ENCODE results near the gene BAIAP3. TPM values are rescaled to one million over a fixed set of nuclear protein-coding genes. Genes with fewer than 3 reads are reported as not detected.

BAIAP3 gene
- total and polyA plus RNA-seq, 2 experiments from 2014 or later = 5.2 to 13.0 TPM

DNA sequence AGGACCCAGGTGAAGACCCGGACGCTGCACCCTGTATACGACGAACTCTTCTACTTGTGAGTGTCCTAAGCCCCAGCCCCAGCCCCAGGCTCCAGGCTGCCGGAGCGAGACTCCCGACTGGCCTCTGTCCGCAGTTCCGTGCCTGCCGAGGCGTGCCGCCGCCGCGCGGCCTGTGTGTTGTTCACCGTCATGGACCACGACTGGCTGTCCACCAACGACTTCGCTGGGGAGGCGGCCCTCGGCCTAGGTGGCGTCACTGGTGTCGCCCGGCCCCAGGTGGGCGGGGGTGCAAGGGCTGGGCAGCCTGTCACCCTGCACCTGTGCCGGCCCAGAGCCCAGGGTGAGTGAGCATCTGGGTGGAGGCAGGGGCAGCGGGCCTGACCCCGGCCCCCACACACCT is 14.5 kb downstream of the BAIAP3 start:
- Mint-ChIP-seq H3K4me3 (no peak overlapping the region), H3K9me3 (peaks cover 3% of the 10 kb centered on the region), H3K27me3 (ENCODE audit: insufficient read depth, low read depth, poor library complexity) (peaks cover 33% of the 10 kb centered on the region), H3K27ac (no peak overlapping the region), H3K4me1 (peaks cover 11% of the 10 kb centered on the region), H3K36me3 (ENCODE audit: low read depth) (peaks cover 4% of the 10 kb centered on the region; the same call in 2 of the 3 replicates)
- ATAC-seq (no peak), DNase-seq (ENCODE audit: low spot score) (no peak)
- no peaks in the 10 kb centered on the region; the same call in 1 of the 2 replicates for H3F3A ChIP-seq (replicated peaks; ENCODE audit: low read depth)
- H3K36me3 ChIP-seq (ENCODE audit: insufficient read depth) = no peaks in the 10 kb centered on the region; the same call in 1 of the 2 replicates
- no peak overlapping the region for H3K4me3 ChIP-seq
- no peak overlapping the region for H3K4me2 ChIP-seq
- TF ChIP-seq, protein P1, sequence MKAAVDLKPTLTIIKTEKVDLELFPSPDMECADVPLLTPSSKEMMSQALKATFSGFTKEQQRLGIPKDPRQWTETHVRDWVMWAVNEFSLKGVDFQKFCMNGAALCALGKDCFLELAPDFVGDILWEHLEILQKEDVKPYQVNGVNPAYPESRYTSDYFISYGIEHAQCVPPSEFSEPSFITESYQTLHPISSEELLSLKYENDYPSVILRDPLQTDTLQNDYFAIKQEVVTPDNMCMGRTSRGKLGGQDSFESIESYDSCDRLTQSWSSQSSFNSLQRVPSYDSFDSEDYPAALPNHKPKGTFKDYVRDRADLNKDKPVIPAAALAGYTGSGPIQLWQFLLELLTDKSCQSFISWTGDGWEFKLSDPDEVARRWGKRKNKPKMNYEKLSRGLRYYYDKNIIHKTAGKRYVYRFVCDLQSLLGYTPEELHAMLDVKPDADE (IDR thresholded peaks at IDR 0.05) = no peak
- TF ChIP-seq, protein P2, sequence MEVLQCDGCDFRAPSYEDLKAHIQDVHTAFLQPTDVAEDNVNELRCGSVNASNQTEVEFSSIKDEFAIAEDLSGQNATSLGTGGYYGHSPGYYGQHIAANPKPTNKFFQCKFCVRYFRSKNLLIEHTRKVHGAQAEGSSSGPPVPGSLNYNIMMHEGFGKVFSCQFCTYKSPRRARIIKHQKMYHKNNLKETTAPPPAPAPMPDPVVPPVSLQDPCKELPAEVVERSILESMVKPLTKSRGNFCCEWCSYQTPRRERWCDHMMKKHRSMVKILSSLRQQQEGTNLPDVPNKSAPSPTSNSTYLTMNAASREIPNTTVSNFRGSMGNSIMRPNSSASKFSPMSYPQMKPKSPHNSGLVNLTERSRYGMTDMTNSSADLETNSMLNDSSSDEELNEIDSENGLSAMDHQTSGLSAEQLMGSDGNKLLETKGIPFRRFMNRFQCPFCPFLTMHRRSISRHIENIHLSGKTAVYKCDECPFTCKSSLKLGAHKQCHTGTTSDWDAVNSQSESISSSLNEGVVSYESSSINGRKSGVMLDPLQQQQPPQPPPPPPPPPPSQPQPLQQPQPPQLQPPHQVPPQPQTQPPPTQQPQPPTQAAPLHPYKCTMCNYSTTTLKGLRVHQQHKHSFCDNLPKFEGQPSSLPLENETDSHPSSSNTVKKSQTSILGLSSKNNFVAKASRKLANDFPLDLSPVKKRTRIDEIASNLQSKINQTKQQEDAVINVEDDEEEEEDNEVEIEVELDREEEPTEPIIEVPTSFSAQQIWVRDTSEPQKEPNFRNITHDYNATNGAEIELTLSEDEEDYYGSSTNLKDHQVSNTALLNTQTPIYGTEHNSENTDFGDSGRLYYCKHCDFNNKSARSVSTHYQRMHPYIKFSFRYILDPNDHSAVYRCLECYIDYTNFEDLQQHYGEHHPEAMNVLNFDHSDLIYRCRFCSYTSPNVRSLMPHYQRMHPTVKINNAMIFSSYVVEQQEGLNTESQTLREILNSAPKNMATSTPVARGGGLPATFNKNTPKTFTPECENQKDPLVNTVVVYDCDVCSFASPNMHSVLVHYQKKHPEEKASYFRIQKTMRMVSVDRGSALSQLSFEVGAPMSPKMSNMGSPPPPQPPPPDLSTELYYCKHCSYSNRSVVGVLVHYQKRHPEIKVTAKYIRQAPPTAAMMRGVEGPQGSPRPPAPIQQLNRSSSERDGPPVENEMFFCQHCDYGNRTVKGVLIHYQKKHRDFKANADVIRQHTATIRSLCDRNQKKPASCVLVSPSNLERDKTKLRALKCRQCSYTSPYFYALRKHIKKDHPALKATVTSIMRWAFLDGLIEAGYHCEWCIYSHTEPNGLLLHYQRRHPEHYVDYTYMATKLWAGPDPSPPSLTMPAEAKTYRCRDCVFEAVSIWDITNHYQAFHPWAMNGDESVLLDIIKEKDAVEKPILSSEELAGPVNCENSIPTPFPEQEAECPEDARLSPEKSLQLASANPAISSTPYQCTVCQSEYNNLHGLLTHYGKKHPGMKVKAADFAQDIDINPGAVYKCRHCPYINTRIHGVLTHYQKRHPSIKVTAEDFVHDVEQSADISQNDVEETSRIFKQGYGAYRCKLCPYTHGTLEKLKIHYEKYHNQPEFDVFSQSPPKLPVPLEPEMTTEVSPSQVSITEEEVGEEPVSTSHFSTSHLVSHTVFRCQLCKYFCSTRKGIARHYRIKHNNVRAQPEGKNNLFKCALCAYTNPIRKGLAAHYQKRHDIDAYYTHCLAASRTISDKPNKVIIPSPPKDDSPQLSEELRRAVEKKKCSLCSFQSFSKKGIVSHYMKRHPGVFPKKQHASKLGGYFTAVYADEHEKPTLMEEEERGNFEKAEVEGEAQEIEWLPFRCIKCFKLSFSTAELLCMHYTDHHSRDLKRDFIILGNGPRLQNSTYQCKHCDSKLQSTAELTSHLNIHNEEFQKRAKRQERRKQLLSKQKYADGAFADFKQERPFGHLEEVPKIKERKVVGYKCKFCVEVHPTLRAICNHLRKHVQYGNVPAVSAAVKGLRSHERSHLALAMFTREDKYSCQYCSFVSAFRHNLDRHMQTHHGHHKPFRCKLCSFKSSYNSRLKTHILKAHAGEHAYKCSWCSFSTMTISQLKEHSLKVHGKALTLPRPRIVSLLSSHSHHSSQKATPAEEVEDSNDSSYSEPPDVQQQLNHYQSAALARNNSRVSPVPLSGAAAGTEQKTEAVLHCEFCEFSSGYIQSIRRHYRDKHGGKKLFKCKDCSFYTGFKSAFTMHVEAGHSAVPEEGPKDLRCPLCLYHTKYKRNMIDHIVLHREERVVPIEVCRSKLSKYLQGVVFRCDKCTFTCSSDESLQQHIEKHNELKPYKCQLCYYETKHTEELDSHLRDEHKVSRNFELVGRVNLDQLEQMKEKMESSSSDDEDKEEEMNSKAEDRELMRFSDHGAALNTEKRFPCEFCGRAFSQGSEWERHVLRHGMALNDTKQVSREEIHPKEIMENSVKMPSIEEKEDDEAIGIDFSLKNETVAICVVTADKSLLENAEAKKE (CRISPR knock-in tag; IDR thresholded peaks at IDR 0.05) = no peak
- TF ChIP-seq STAT1 (IDR thresholded peaks at IDR 0.05; ENCODE audit: unreplicated experiment) (no peak), REST (IDR thresholded peaks at IDR 0.05; ENCODE audit: unreplicated experiment) (no peak)
- TF ChIP-seq, protein P3, sequence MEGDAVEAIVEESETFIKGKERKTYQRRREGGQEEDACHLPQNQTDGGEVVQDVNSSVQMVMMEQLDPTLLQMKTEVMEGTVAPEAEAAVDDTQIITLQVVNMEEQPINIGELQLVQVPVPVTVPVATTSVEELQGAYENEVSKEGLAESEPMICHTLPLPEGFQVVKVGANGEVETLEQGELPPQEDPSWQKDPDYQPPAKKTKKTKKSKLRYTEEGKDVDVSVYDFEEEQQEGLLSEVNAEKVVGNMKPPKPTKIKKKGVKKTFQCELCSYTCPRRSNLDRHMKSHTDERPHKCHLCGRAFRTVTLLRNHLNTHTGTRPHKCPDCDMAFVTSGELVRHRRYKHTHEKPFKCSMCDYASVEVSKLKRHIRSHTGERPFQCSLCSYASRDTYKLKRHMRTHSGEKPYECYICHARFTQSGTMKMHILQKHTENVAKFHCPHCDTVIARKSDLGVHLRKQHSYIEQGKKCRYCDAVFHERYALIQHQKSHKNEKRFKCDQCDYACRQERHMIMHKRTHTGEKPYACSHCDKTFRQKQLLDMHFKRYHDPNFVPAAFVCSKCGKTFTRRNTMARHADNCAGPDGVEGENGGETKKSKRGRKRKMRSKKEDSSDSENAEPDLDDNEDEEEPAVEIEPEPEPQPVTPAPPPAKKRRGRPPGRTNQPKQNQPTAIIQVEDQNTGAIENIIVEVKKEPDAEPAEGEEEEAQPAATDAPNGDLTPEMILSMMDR (conservative IDR thresholded peaks at IDR 0.05; ENCODE audit: low read depth in 2 of 2) = no peak
- H3K27me3 ChIP-seq (ENCODE audit: insufficient read depth) = no peaks in the 10 kb centered on the region
- no peaks in the 10 kb centered on the region for H3K9me2 ChIP-seq (ENCODE audit: insufficient read depth)
- H3K79me2 ChIP-seq (replicated peaks; ENCODE audit: insufficient read depth) = peaks cover 13% of the 10 kb centered on the region
- peaks cover 4% of the 10 kb centered on the region; the same call in 1 of the 2 replicates for H4K20me1 ChIP-seq (replicated peaks; ENCODE audit: insufficient read depth)
- H3K4me1 ChIP-seq (ENCODE audit: insufficient read depth) = peaks cover 7% of the 10 kb centered on the region
- H2AFZ ChIP-seq = no peak overlapping the region
- H3K27ac ChIP-seq (ENCODE audit: low read depth) = no peak overlapping the region

All from GM23338 (cell line).